Epithelial cell of proximal tubule (primary cell): Measurements from ENCODE around the gene PREX1. TPM values are rescaled to one million over a fixed set of nuclear protein-coding genes. Genes with fewer than 3 reads are reported as not detected.

Source experiments
- DNase-seq: peaks from one replicate; pipeline ENCODE4 v3.0.0-alpha.2; 2011; ENCODE audit warnings: low read depth
- H3K4me3 ChIP-seq: 2 replicates; pipeline ENCODE4 v1.5.1; 2011; ENCODE audit warnings: low read depth, mild to moderate bottlenecking, low read length
- CTCF ChIP-seq: conservative IDR thresholded peaks from 2 replicates; pipeline ENCODE4 v1.5.1; 2012; ENCODE audit warnings: low read depth, mild to moderate bottlenecking, low read length
- total RNA-seq: library from RNA; depleted of rRNA; stranded (reverse); fragments of >200 nt; gene quantifications from 2 replicates; pipeline ENCODE4 v1.2.3, GENCODE V29; 2015

Gene PREX1
- total RNA-seq, 1 donor from 2014 or later: 4.7 TPM

DNA sequence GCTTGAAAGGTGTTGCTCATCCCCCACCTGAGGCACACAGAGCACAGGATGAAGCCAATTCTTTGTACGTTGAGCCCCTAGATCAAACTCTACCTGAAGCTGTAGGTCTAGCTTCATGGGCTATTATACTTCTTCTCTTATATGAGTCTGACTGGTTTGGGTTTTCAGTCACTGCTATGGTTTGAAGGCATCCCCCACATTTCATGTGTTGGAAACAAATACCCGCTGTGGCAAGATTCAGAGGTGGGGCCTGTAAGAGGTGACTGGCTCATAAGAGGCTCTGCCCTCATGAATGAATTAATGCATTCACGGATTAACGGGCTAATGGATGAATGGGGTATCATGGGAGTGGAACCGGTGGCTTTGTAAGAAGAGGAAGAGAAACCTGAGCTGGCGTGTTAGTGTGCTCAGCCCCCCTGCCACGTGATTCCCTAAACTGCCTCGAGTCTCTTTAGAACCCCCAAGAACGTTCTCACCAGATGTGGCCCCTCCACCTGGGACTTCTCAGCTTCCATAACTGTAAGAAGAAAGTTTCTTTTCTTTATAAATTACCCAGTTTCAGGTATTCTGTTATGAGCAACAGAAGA is 39.2 kb downstream of the PREX1 start:
- no peak overlapping the region for H3K4me3 ChIP-seq
- no peak for TF ChIP-seq CTCF
- no peak for DNase-seq

DNA sequence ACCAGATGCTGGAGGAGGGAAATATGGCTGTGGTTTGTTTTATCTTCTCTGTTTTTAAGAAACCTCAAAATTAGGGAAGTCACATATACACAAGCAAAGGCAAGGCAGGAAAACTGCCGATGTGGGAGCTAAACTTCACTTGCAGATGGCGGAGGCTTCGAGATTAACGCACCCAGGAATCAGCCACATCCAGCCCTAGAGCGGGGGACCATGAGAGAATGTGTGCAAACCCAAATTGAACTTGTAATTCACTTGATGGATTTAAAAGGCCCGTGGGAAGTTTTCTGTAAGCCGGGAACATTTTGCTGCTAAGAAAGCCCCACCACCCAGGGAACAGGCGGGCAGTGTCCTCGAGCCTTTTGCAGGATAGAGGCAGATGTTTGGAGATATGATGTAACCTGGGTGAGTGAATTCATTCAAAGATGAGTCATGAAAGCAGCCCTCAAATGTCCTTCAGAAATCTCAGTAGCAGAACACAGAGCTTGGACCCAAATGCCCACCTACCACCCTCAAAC is 39.9 kb downstream of the PREX1 start:
- TF ChIP-seq CTCF: no peak
- DNase-seq: no peak
- H3K4me3 ChIP-seq: no peak overlapping the region

DNA sequence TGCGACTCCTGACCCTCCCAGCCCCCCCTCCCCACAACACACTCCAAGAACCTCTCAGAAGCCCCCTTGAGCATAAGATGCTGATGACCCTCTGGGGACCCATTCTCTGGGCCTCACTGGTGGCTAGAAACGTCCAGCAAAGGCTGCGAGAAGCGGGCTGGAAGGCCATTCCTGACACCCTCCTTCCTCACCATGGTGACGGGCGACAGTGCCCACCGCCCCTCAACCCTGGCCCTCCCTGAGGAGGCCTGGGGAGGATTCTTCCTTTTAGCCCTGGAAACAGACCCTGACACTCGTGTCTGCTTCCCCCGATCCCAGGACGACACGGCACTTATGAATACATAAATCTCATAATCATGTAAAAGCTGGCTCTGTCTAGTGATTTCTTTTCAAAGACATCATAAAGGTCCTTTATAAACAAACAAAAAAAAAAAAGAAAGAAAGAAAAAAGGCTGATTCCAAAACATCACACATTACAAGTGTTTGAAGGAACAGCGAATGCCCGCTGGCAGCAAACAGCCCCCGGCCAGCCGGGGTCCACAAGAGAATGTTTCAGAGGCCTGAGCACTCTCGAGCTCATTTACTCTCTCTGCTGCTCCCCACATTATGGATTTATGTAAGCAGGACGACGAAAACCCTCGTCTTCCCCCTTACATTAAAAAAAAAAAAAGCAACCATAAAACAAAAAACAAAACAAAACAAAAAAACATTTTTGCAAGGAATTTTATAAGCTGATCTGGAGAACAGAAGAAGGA is 40.7 kb downstream of the PREX1 start:
- DNase-seq: no peak
- H3K4me3 ChIP-seq: no peak overlapping the region
- no peak for TF ChIP-seq CTCF

DNA sequence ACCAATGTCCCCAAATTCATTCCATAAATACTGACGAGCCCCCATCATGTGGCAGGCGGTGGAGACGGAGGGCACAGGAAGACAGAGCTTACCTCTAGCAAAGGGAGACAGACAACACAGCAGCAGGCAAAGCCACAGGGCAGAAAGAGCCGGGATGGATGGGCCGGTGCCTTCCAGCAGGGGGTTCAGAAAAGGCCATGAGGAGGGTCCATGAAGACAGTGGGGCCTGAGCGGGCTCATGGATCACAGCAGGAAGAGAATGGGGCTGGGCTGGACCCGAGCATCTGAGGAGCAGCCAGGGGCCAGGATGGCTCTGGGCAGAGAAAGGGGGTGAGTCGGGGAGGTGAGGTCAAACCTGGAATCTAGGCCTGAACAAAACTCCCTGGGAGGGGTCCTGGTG is 42.0 kb downstream of the PREX1 start:
- no peak overlapping the region for H3K4me3 ChIP-seq
- no peak for TF ChIP-seq CTCF
- DNase-seq: no peak

DNA sequence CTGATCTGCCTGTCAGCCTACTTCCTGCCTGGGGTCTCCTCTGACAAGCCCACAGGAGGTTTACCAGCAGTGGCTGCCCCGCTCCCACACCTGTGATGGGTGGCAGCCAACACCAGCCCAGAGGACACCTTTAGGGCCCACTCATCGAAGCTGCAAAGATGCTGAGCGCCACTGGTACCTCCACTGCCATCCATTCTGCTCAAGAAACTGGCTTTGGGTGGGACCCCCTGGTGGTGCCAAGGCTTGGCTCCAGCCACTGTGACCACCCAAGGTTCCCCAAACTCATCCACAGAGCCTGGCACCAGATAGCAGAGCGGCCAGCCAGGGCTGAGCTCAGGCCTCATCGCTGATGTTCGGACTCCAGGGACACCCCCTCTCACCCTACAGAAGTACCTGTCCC is 42.5 kb downstream of the PREX1 start:
- H3K4me3 ChIP-seq: no peak overlapping the region
- no peak for DNase-seq
- no peak for TF ChIP-seq CTCF

DNA sequence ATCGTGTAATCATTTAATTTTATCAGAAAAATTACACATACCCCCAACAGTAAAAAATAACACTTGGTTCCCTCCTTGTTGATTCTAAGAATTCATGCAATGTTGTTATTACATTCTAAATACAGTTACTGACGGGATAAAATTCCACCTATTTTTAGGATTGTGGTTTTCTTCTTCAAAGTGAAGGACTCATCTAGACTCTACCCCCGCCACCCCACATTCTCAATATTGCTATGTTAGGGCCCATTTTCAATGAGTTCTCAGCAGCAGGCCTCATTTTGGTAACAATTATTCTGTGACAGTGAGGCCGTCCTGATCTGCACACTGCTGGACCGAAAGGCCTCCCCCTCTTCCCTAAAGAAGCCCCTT is 43.5 kb downstream of the PREX1 start:
- H3K4me3 ChIP-seq: no peak overlapping the region
- DNase-seq: no peak
- no peak for TF ChIP-seq CTCF
